Measurements from ENCODE around the gene CYP3A4.

CYP3A4 gene

DNA sequence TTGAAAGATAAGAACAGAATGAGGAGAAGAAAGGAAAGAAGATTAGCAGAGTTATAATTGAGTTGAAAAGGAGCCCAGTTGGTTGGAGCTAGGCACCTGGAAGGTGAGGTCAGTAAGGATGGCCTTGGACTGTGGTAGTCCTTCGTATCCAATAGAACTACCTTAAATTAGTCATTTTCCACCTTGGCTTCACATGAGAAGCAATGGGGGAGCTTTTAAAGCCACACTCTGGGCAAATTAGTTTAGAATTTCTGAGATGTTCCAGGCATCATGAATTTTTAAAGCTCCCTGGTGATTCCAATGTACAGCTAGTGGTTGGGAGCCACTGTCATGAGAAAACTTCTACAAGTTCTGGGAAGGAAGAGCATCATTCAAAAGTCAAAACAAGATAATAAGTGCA, 76.9 kb downstream of the CYP3A4 start:
- Mint-ChIP-seq H3K4me3 (no peak overlapping the region), H3K27ac (no peak overlapping the region), H3K9me3 (no peaks in the 10 kb centered on the region), H3K36me3 (ENCODE audit: low read depth) (no peaks in the 10 kb centered on the region), H3K4me1 (no peaks in the 10 kb centered on the region), H3K27me3 (ENCODE audit: low read depth, poor library complexity) (peaks cover 9% of the 10 kb centered on the region)
- no peak for DNase-seq
- TF ChIP-seq, protein P1, sequence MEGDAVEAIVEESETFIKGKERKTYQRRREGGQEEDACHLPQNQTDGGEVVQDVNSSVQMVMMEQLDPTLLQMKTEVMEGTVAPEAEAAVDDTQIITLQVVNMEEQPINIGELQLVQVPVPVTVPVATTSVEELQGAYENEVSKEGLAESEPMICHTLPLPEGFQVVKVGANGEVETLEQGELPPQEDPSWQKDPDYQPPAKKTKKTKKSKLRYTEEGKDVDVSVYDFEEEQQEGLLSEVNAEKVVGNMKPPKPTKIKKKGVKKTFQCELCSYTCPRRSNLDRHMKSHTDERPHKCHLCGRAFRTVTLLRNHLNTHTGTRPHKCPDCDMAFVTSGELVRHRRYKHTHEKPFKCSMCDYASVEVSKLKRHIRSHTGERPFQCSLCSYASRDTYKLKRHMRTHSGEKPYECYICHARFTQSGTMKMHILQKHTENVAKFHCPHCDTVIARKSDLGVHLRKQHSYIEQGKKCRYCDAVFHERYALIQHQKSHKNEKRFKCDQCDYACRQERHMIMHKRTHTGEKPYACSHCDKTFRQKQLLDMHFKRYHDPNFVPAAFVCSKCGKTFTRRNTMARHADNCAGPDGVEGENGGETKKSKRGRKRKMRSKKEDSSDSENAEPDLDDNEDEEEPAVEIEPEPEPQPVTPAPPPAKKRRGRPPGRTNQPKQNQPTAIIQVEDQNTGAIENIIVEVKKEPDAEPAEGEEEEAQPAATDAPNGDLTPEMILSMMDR (IDR thresholded peaks at IDR 0.05) = no peak
